Measurements from ENCODE around the gene KANSL1L.

DNA sequence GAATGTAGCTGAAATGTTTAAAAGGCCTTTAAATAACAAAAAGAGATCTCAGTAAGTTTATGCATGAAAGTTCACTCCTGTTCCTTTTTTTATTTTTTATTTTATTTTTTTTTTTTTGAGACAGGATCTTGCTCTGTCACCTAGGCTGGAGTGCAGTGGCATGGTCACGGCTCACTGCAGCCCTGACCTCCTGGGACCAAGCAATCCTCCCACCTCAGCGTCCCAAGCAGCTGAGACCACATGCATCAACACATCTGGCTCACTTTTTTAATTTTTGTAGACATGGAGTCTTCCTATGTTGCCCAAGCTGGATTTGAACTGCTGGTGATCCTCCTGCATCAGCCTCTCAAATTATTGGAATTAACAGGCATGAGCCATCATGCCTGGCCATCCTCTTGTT, 84.3 kb downstream of the KANSL1L start:
- TF ChIP-seq, protein P1, sequence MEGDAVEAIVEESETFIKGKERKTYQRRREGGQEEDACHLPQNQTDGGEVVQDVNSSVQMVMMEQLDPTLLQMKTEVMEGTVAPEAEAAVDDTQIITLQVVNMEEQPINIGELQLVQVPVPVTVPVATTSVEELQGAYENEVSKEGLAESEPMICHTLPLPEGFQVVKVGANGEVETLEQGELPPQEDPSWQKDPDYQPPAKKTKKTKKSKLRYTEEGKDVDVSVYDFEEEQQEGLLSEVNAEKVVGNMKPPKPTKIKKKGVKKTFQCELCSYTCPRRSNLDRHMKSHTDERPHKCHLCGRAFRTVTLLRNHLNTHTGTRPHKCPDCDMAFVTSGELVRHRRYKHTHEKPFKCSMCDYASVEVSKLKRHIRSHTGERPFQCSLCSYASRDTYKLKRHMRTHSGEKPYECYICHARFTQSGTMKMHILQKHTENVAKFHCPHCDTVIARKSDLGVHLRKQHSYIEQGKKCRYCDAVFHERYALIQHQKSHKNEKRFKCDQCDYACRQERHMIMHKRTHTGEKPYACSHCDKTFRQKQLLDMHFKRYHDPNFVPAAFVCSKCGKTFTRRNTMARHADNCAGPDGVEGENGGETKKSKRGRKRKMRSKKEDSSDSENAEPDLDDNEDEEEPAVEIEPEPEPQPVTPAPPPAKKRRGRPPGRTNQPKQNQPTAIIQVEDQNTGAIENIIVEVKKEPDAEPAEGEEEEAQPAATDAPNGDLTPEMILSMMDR (IDR thresholded peaks at IDR 0.05), result no peak
- no peak for TF ChIP-seq POLR2A (IDR thresholded peaks at IDR 0.05)
- TF ChIP-seq POLR2AphosphoS5 (IDR thresholded peaks at IDR 0.05), result no peak
- TF ChIP-seq EP300 (IDR thresholded peaks at IDR 0.05), result no peak

Measured in suprapubic skin (tissue), 4 donors.